Osteocyte (in vitro differentiated cells): ENCODE measurements around the gene ITGA11. TPM values are rescaled to one million over a fixed set of nuclear protein-coding genes. Genes with fewer than 3 reads are reported as not detected.

Experiments
- DNase-seq: peaks from one replicate; pipeline ENCODE4 v3.0.0; 2021; ENCODE audit warnings: mixed read lengths; ENCODE audit not compliant: unreplicated experiment; ENCODE audit errors: extremely low spot score
- H3K27ac Mint-ChIP-seq: one replicate; pipeline ENCODE4 v1.8.0; 2021; ENCODE audit warnings: mild to moderate bottlenecking, mixed read lengths; ENCODE audit not compliant: unreplicated experiment
- H3K27me3 Mint-ChIP-seq: one replicate; pipeline ENCODE4 v1.8.0; 2021; ENCODE audit warnings: mixed read lengths; ENCODE audit not compliant: unreplicated experiment
- H3K36me3 Mint-ChIP-seq: one replicate; pipeline ENCODE4 v1.8.0; 2021; ENCODE audit warnings: mixed read lengths; ENCODE audit not compliant: unreplicated experiment
- H3K4me1 Mint-ChIP-seq: one replicate; pipeline ENCODE4 v1.8.0; 2021; ENCODE audit warnings: mixed read lengths; ENCODE audit not compliant: unreplicated experiment
- H3K4me3 Mint-ChIP-seq: one replicate; pipeline ENCODE4 v1.8.0; 2021; ENCODE audit warnings: mild to moderate bottlenecking, moderate library complexity, mixed read lengths; ENCODE audit not compliant: unreplicated experiment
- H3K9me3 Mint-ChIP-seq: one replicate; pipeline ENCODE4 v1.8.0; 2021; ENCODE audit warnings: mixed read lengths; ENCODE audit not compliant: unreplicated experiment
- CTCF ChIP-seq: fragments of 200-600 bp; sonication (generic); IDR thresholded peaks from 2 replicates; pipeline ENCODE4 v1.5.0; 2021; ENCODE audit warnings: antibody characterized with exemption, mild to moderate bottlenecking, moderate library complexity
- total RNA-seq: library from RNA; stranded (reverse); gene quantifications from 2 replicates; pipeline ENCODE4 v1.2.1, GENCODE V29; 2021

ITGA11 gene
- total RNA-seq, 1 donor from 2014 or later, result 1,149 TPM

GRCh38 chr15:68382286-68383007 lies 49.5 kb downstream of the ITGA11 start:
- TF ChIP-seq CTCF, result no peak
- H3K36me3 Mint-ChIP-seq, result peaks cover 56% of the 10 kb centered on the region
- peaks cover 78% of the 10 kb centered on the region for H3K4me1 Mint-ChIP-seq
- DNase-seq, result peak; percentile 53
- no peaks in the 10 kb centered on the region for H3K27me3 Mint-ChIP-seq
- peak overlapping the region; percentile 90 for H3K27ac Mint-ChIP-seq
- H3K9me3 Mint-ChIP-seq, result no peaks in the 10 kb centered on the region
- peak overlapping the region; percentile 12 for H3K4me3 Mint-ChIP-seq

- no peaks in the 10 kb centered on the region for H3K27me3 Mint-ChIP-seq
- no peaks in the 10 kb centered on the region for H3K9me3 Mint-ChIP-seq
- H3K27ac Mint-ChIP-seq, result peak overlapping the region; percentile 89
- H3K36me3 Mint-ChIP-seq, result peaks cover 62% of the 10 kb centered on the region
- peak; percentile 62 for DNase-seq
- no peak for TF ChIP-seq CTCF
- H3K4me3 Mint-ChIP-seq, result no peak overlapping the region
- peaks cover 84% of the 10 kb centered on the region for H3K4me1 Mint-ChIP-seq
Observed at GRCh38 chr15:68380456-68380855, 51.5 kb downstream of the ITGA11 start.

- no peak for TF ChIP-seq CTCF
- H3K4me1 Mint-ChIP-seq, result peaks cover 81% of the 10 kb centered on the region
- H3K27me3 Mint-ChIP-seq, result no peaks in the 10 kb centered on the region
- H3K4me3 Mint-ChIP-seq, result no peak overlapping the region
- peaks cover 63% of the 10 kb centered on the region for H3K36me3 Mint-ChIP-seq
- no peaks in the 10 kb centered on the region for H3K9me3 Mint-ChIP-seq
- peak; percentile 75 for DNase-seq
- peak overlapping the region; percentile 89 for H3K27ac Mint-ChIP-seq
Observed at GRCh38 chr15:68379759-68380290, 52.1 kb downstream of the ITGA11 start.

- Mint-ChIP-seq H3K27me3 (no peaks in the 10 kb centered on the region), H3K36me3 (peaks cover 63% of the 10 kb centered on the region), H3K4me1 (peaks cover 81% of the 10 kb centered on the region), H3K4me3 (no peak overlapping the region), H3K9me3 (no peaks in the 10 kb centered on the region), H3K27ac (peak overlapping the region; percentile 89)
- DNase-seq, result peak; percentile 62
- TF ChIP-seq CTCF, result no peak
Observed at GRCh38 chr15:68379058-68379758, 52.8 kb downstream of the ITGA11 start.

GRCh38 chr15:68378595-68378994 lies 53.4 kb downstream of the ITGA11 start:
- Mint-ChIP-seq H3K4me3 (no peak overlapping the region), H3K36me3 (peaks cover 63% of the 10 kb centered on the region), H3K9me3 (no peaks in the 10 kb centered on the region), H3K27me3 (no peaks in the 10 kb centered on the region), H3K4me1 (peaks cover 81% of the 10 kb centered on the region), H3K27ac (peak overlapping the region; percentile 89)
- TF ChIP-seq CTCF, result no peak
- DNase-seq, result peak; percentile 38
